ENCODE results near the gene TOMM7. TPM values are rescaled to one million over a fixed set of nuclear protein-coding genes. Genes with fewer than 3 reads are reported as not detected.

TOMM7 gene
- total RNA-seq, 1 donor from 2014 or later, result 65.1 TPM

- intact Hi-C loops (cut with DNase I), result no loop called here
- peaks cover 8 to 45% of the 10 kb centered on the region in 2 donors for H3K4me1 ChIP-seq
- DNase-seq (ENCODE audit: low spot score in 2 of 2), result no peak
- H3K4me3 ChIP-seq, result no peak overlapping the region
- TF ChIP-seq CTCF (IDR thresholded peaks at IDR 0.05), result no peak
- peak overlapping the region in 1 of 2 donors; percentile 84 for H3K27ac ChIP-seq
- no peaks in the 10 kb centered on the region for H3K9me3 ChIP-seq
- peaks cover 0 to 13% of the 10 kb centered on the region in 2 donors for H3K36me3 ChIP-seq
- no peaks in the 10 kb centered on the region for H3K27me3 ChIP-seq
These were observed 38.9 kb upstream of the TOMM7 start for GRCh38 chr7:22861576-22861975.

GRCh38 chr7:22860784-22861482, 38.3 kb upstream of the TOMM7 start:
- intact Hi-C loops (cut with DNase I), result no loop called here
- no peaks in the 10 kb centered on the region for H3K27me3 ChIP-seq
- no peak overlapping the region for H3K4me3 ChIP-seq
- peak in 1 of 3 experiments; percentile 24 for TF ChIP-seq CTCF (IDR thresholded peaks at IDR 0.05)
- DNase-seq (ENCODE audit: low spot score in 2 of 2), result no peak
- H3K9me3 ChIP-seq, result no peaks in the 10 kb centered on the region
- peak overlapping the region; percentile 79 to 84 for H3K27ac ChIP-seq
- H3K36me3 ChIP-seq, result peaks cover 0 to 13% of the 10 kb centered on the region in 2 donors
- H3K4me1 ChIP-seq, result peaks cover 11 to 50% of the 10 kb centered on the region in 2 donors

- Histone ChIP-seq H3K27ac (peak overlapping the region; percentile 79 to 84), H3K9me3 (no peaks in the 10 kb centered on the region), H3K4me1 (peaks cover 13 to 53% of the 10 kb centered on the region in 2 donors), H3K4me3 (no peak overlapping the region), H3K36me3 (peaks cover 0 to 13% of the 10 kb centered on the region in 2 donors), H3K27me3 (no peaks in the 10 kb centered on the region)
- no peak for TF ChIP-seq CTCF (IDR thresholded peaks at IDR 0.05)
- DNase-seq (ENCODE audit: low spot score in 2 of 2), result no peak
- intact Hi-C loops (cut with DNase I), result no loop called here
These were observed 37.7 kb upstream of the TOMM7 start for GRCh38 chr7:22860337-22860736.

- intact Hi-C loops (cut with DNase I), result loop anchor here (10.0 kb wide), 3 partner anchors 385 to 645 kb away; partner anchors contain the start of genes GPNMB and MALSU1
- H3K9me3 ChIP-seq, result no peaks in the 10 kb centered on the region
- peaks cover 13 to 54% of the 10 kb centered on the region in 2 donors for H3K4me1 ChIP-seq
- peak overlapping the region; percentile 79 to 84 for H3K27ac ChIP-seq
- H3K27me3 ChIP-seq, result no peaks in the 10 kb centered on the region
- DNase-seq (ENCODE audit: low spot score in 2 of 2), result no peak
- no peak overlapping the region for H3K4me3 ChIP-seq
- H3K36me3 ChIP-seq, result peaks cover 0 to 13% of the 10 kb centered on the region in 2 donors
- TF ChIP-seq CTCF (IDR thresholded peaks at IDR 0.05), result no peak
These were observed 37.1 kb upstream of the TOMM7 start for GRCh38 chr7:22859641-22860290.

GRCh38 chr7:22858640-22859561, 36.3 kb upstream of the TOMM7 start:
- intact Hi-C loops (cut with DNase I), result loop anchor here (10.0 kb wide), 3 partner anchors 386 to 644 kb away; partner anchors contain the start of genes GPNMB and MALSU1
- Histone ChIP-seq H3K36me3 (peaks cover 0 to 13% of the 10 kb centered on the region in 2 donors), H3K4me1 (peaks cover 13 to 53% of the 10 kb centered on the region in 2 donors), H3K9me3 (no peaks in the 10 kb centered on the region), H3K27ac (peak overlapping the region; percentile 79 to 84), H3K27me3 (no peaks in the 10 kb centered on the region), H3K4me3 (no peak overlapping the region)
- no peak for TF ChIP-seq CTCF (IDR thresholded peaks at IDR 0.05)
- peak in 1 of 2 donors; percentile 74 for DNase-seq (ENCODE audit: low spot score in 2 of 2)

Data from ascending aorta (tissue), 2 donors.